Measurements from ENCODE around the gene RAI1.

Gene RAI1

GRCh38 chr17:17721140-17721668, 39.9 kb downstream of the RAI1 start:
- no peak for DNase-seq

GRCh38 chr17:17722081-17722905, 41.0 kb downstream of the RAI1 start:
- no peak for DNase-seq

GRCh38 chr17:17722906-17723353, 41.7 kb downstream of the RAI1 start:
- DNase-seq, result no peak

- no peak for DNase-seq
These were observed 42.4 kb downstream of the RAI1 start for GRCh38 chr17:17723354-17724261.

GRCh38 chr17:17724307-17725010, 43.2 kb downstream of the RAI1 start:
- DNase-seq, result no peak

GRCh38 chr17:17725011-17725751, 43.9 kb downstream of the RAI1 start:
- no peak for DNase-seq

- no peak for DNase-seq
These were observed 44.6 kb downstream of the RAI1 start for GRCh38 chr17:17725752-17726457.

- no peak for DNase-seq
These were observed 45.3 kb downstream of the RAI1 start for GRCh38 chr17:17726458-17727060.

GRCh38 chr17:17727111-17727659, 45.9 kb downstream of the RAI1 start:
- no peak for DNase-seq

GRCh38 chr17:17728146-17728545, 46.9 kb downstream of the RAI1 start:
- DNase-seq, result no peak

GRCh38 chr17:17728550-17729251, 47.4 kb downstream of the RAI1 start:
- no peak for DNase-seq

- DNase-seq, result peak; percentile 70
These were observed 48.5 kb downstream of the RAI1 start for GRCh38 chr17:17729620-17730249.

GRCh38 chr17:17730250-17730935, 49.1 kb downstream of the RAI1 start:
- no peak for DNase-seq

GRCh38 chr17:17732444-17732843, 51.2 kb downstream of the RAI1 start:
- no peak for DNase-seq

- DNase-seq, result no peak
These were observed 51.8 kb downstream of the RAI1 start for GRCh38 chr17:17732892-17733670.

GRCh38 chr17:17736205-17737183, 55.2 kb downstream of the RAI1 start:
- DNase-seq, result no peak

Measured in RPMI8226 (cell line).